ACC112 (cell line): Measurements from ENCODE around the gene TPRN.
A peak's percentile ranks its signal among the peaks of the same experiment; 100 is the strongest.

Experiments used
- H2AFZ ChIP-seq: fragments of 200-600 bp; sonication (generic); one replicate; pipeline ENCODE4 v1.6.0; 2017; ENCODE audit warnings: antibody characterized with exemption, low read length; ENCODE audit not compliant: unreplicated experiment
- H3K27ac ChIP-seq: fragments of 200-600 bp; sonication (generic); 2 replicates; pipeline ENCODE4 v1.5.1; 2014; ENCODE audit warnings: low read depth, mild to moderate bottlenecking, antibody characterized with exemption, low read length, moderate library complexity
- H3K27me3 ChIP-seq: fragments of 200-600 bp; sonication (generic); 2 replicates; pipeline ENCODE4 v1.6.1; 2014; ENCODE audit warnings: mild to moderate bottlenecking, antibody characterized with exemption, low read length, moderate library complexity, mixed read lengths; ENCODE audit not compliant: insufficient read depth
- H3K36me3 ChIP-seq: fragments of 200-600 bp; sonication (generic); 2 replicates; pipeline ENCODE4 v1.6.1; 2016; ENCODE audit warnings: mild to moderate bottlenecking, antibody characterized with exemption, low read length, moderate library complexity, mixed read lengths; ENCODE audit not compliant: insufficient read depth
- H3K4me1 ChIP-seq: fragments of 200-600 bp; sonication (generic); one replicate; pipeline ENCODE4 v1.6.1; 2016; ENCODE audit warnings: low read length, mixed read lengths; ENCODE audit not compliant: insufficient read depth, unreplicated experiment, control insufficient read depth
- H3K4me3 ChIP-seq: fragments of 200-600 bp; sonication (generic); 2 replicates; pipeline ENCODE4 v1.5.1; 2014; ENCODE audit warnings: mild to moderate bottlenecking, low read depth, low read length
- H3K79me2 ChIP-seq: fragments of 200-600 bp; sonication (generic); one replicate; pipeline ENCODE4 v1.6.0; 2016; ENCODE audit warnings: low read length; ENCODE audit not compliant: control insufficient read depth, unreplicated experiment, insufficient read depth

TPRN gene

DNA sequence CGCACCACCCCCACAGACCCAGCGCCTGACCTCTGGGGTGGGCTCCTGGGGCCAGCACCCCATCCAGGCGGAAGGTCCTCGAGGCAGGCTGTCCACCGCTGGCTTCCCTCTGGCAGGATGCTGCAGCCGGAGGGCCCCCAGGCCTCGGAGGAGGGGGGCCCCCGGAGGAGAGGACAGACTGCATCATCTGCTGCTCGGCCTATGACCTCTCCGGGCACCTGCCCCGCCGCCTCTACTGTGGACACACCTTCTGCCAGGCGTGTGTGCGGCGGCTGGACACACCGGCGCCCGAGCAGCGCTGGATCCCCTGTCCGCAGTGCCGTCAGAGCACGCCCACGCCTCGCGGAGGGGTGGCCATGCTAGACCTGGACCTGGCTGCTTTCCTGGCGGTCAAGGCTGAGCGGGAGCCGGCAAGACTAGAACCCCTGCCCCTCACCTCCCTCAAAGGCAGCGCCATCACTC is 28.0 kb upstream of the TPRN start:
- H3K79me2 ChIP-seq = no peaks in the 10 kb centered on the region
- H3K27ac ChIP-seq = no peak overlapping the region
- peaks cover 20% of the 10 kb centered on the region for H3K4me1 ChIP-seq
- no peaks in the 10 kb centered on the region for H3K27me3 ChIP-seq
- H2AFZ ChIP-seq = no peak overlapping the region
- no peaks in the 10 kb centered on the region for H3K36me3 ChIP-seq
- H3K4me3 ChIP-seq = no peak overlapping the region

DNA sequence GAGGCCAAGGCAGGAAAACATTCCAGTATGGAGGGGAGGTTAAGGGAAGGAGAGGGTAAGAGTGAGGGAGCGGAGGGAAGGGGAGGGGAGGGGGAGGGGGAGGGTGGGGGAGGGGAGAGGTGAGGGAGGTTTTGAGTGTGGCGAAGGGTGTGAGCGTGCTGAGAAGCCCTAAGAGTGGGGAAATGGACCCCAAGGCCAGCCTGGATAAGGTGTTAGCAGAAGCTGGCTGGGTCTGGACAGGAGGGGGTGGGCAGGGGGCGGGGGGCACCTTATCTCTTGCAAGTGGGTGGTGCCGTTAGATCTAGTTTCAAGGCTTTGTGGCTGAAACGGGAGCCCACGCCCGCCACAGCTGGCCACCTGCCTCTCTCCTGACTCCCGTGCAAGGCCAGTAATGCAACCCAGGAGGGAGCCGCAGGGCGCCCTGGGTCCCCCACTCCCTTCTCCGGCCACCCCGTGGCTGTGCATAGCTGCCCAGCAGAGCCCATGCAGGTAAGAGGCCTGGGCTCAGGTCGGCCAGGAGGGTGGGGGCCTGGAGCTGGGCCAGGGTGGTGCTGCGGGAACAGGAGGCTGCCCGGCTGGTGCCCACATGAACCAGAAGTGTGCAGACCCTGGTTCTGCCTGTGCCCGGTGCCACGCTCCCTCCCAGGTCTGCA is 27.4 kb upstream of the TPRN start:
- Histone ChIP-seq H3K4me3 (no peak overlapping the region), H3K36me3 (no peaks in the 10 kb centered on the region), H2AFZ (no peak overlapping the region), H3K27ac (no peak overlapping the region), H3K4me1 (peaks cover 21% of the 10 kb centered on the region), H3K27me3 (no peaks in the 10 kb centered on the region), H3K79me2 (no peaks in the 10 kb centered on the region)

DNA sequence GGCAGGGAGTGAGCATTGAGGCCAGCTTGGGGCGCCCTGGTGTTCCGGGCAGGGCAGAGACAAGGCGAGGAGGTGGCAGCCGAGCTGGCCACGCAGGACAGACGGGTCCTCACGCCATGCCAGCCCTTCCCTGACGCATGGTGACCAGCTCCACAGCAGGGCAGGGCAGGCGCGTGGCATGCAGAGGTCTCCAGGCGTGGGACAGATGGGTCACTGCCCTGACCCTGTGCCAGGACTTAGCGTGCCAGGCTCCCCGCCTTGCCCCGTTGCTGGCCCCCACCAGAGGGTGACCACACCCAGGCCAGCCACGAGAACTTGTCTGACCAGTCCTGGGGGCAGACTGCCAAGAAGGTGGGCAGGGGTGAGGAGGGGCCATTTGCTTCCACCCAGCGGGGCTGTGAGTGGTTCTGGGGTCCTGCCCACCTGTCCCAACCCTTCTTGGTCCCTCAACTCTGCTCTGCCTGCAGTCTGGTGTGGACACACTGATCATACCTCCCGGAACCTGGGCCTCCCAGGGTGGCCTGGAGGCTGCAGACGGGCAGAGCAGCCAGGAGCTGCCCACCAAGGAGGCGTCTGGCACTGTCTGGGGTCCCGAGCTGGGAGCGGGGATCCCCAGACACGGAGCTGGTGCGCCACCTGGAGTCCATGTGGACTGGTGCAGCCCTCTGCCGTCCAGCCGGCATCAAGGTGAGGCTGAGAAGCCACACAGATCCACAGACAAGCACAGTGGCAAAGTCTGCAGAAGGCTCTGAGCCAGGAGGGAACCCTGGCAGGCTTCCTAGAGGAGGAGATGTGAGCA is 26.7 kb upstream of the TPRN start, which contains the start of gene RNF224:
Gene RNF224, plus strand, starts transcription at position 449 of the 799 bp plus-strand sequence. CDS start 834 bp downstream, outside the sequence.
- Histone ChIP-seq H3K27ac (no peak within 1 kb of the TSS), H3K4me3 (no peak within 1 kb of the TSS), H3K4me1 (peaks cover 29% of the 10 kb centered on the region), H3K79me2 (no peaks in the 10 kb centered on the region), H3K36me3 (no peaks in the 10 kb centered on the region), H3K27me3 (no peaks in the 10 kb centered on the region), H2AFZ (peak within 1 kb of the TSS; percentile 7)

DNA sequence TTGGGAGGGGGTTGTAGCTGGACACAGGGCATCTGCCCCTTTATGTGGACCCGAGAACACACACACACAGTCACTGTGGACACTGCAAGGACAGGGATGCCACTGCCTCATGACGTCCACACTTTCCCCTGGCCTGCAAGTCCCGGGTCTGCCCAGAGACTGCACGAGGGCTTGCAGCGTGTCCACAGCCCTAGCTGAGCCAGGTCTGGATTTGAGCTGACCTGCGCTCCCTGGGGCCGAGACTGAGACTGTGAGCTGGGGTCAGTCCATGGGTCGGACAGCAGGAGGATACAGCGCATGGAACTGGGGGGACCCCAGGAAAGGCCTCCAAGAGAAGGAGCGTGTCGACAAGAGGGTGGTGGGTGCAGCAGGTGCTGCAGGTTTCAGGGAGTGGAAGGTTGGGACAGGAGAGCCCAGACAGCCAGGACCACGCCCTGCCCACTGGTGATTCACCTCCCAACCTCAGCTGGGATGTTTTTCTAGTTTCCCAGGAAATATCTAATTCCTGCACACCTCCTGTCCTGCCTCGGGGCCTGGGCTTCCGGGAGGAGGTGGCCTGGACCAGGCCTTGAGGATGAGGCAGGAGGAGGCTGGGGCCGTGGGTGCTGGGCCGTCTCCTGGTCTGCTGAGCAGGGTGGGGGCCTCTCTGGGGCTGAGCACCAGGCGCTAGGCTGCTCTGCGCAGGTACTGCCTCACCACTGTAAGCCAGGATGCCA is 26.0 kb upstream of the TPRN start:
- Histone ChIP-seq H3K4me1 (peaks cover 29% of the 10 kb centered on the region), H2AFZ (no peak overlapping the region), H3K4me3 (no peak overlapping the region), H3K27me3 (no peaks in the 10 kb centered on the region), H3K36me3 (no peaks in the 10 kb centered on the region), H3K79me2 (no peaks in the 10 kb centered on the region), H3K27ac (no peak overlapping the region)

DNA sequence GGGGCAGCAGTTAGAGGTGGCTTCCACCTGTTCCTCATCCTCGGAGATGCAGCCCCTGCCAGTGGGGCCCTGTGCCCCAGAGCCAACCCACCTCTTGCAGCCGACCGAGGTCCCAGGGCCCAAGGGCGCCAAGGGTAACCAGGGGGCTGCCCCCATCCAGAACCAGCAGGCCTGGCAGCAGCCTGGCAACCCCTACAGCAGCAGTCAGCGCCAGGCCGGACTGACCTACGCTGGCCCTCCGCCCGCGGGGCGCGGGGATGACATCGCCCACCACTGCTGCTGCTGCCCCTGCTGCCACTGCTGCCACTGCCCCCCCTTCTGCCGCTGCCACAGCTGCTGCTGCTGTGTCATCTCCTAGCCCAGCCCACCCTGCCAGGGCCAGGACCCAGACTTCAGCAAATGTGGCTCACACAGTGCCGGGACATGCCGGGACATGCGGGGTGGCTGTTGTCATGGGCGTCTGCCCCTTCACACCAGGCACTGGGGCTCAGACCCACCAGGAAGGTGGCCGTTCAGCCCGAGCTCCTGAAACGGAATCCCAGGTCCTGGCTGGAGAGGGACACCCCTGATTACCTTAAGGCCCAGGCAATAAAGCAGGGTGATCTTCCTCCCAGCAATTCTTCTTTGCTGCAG is 25.3 kb upstream of the TPRN start:
- Histone ChIP-seq H3K27me3 (no peaks in the 10 kb centered on the region), H3K27ac (no peak overlapping the region), H2AFZ (no peak overlapping the region), H3K4me1 (peaks cover 29% of the 10 kb centered on the region), H3K79me2 (no peaks in the 10 kb centered on the region), H3K4me3 (no peak overlapping the region), H3K36me3 (no peaks in the 10 kb centered on the region)

DNA sequence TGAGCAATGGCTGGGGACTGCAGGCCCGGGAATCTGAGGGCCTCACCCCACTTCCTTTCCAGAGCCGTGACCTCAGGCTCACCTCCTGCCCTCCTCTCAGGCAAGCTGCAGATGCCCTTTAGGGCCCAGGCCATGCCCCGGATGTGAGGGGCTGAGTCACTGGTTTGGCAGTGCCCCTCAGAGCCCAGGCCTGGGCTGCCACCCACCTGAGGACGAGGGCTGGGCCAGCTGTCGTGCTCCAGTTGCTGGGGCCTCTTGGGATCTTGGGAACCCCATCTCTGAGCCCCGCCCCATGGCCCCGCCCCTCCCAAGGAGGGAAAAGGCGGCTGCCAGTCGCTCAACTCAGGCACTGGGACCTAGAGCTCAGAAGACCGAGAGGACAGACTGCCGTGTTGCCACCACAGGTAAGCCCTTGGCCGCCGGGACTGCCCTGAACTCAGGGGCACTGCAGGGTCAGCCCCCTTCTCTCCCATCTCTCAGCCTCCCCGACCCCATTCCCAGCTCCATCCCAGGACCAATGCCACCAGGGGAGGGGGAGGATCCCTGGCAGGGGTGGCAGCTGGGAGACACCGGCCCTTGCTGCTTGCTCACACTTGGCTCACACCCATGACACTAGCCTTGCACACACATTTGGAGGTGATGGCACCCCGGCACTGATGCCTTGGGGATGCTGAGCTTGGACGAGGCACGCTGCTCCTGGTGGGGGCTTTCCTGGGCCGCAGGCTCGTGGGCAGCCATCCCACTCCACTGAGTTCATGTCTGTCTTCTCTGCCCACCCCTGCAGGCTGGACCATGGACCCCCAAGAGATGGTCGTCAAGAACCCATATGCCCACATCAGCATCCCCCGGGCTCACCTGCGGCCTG is 24.5 kb upstream of the TPRN start, which contains the start of gene CYSRT1:
Gene CYSRT1, plus strand, starts transcription at position 345 of the 865 bp plus-strand sequence. Its CDS starts 448 bp downstream, at position 793.
- Histone ChIP-seq H3K79me2 (no peaks in the 10 kb centered on the region), H2AFZ (no peak within 1 kb of the TSS), H3K4me1 (peaks cover 29% of the 10 kb centered on the region), H3K4me3 (peak within 1 kb of the TSS; percentile 85), H3K27ac (peak within 1 kb of the TSS; percentile 34; the same call in 1 of the 2 replicates), H3K27me3 (no peaks in the 10 kb centered on the region), H3K36me3 (no peaks in the 10 kb centered on the region)

DNA sequence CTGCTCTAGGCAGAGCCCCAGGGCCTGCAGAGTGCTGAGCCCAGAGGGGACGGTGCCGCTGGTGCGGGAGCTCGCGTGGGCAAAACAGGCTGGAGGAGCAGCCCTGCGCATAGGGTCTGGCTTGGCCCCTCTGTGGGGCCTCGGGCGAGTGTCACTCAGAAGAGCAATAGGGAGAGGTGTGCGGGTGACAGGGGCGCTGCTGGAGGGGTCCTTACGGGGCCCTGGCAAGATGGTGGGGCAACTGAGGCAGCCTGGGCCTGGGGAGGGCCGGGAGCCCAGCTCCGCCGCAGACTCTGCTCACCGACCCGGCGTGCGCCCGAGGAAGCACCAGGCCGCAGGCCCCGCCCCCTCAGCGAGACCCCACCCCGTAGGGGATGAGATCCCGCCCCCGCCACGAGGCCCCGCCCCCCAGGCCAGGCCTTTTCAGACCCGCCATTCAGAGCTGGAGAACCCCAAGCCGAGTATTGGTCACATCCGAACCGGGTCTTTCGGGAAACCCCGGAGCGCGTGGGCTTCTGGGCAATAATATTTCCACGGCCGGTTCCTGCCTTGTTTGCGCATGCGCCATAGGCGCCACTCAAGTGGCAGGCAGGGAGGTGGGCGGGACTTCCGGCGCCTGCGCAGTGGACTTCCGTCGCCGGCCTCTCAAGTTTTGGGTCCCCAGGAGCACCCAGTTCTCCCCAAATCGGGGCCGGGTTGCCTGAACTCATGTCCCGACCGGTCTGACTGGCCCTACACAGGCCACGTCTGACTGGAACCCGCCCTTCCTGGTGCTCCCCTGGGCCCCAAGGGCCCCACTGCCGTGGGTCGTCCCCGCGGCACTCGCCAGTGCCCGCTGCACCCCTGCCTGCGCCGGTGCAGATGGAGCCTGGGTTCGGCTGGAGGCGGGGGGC is 22.8 kb upstream of the TPRN start:
- H3K36me3 ChIP-seq = no peaks in the 10 kb centered on the region
- H3K4me3 ChIP-seq = peak overlapping the region; percentile 85
- no peaks in the 10 kb centered on the region for H3K79me2 ChIP-seq
- peaks cover 37% of the 10 kb centered on the region for H3K4me1 ChIP-seq
- peak overlapping the region; percentile 34; the same call in 1 of the 2 replicates for H3K27ac ChIP-seq
- H2AFZ ChIP-seq = peak overlapping the region; percentile 54
- no peaks in the 10 kb centered on the region for H3K27me3 ChIP-seq

DNA sequence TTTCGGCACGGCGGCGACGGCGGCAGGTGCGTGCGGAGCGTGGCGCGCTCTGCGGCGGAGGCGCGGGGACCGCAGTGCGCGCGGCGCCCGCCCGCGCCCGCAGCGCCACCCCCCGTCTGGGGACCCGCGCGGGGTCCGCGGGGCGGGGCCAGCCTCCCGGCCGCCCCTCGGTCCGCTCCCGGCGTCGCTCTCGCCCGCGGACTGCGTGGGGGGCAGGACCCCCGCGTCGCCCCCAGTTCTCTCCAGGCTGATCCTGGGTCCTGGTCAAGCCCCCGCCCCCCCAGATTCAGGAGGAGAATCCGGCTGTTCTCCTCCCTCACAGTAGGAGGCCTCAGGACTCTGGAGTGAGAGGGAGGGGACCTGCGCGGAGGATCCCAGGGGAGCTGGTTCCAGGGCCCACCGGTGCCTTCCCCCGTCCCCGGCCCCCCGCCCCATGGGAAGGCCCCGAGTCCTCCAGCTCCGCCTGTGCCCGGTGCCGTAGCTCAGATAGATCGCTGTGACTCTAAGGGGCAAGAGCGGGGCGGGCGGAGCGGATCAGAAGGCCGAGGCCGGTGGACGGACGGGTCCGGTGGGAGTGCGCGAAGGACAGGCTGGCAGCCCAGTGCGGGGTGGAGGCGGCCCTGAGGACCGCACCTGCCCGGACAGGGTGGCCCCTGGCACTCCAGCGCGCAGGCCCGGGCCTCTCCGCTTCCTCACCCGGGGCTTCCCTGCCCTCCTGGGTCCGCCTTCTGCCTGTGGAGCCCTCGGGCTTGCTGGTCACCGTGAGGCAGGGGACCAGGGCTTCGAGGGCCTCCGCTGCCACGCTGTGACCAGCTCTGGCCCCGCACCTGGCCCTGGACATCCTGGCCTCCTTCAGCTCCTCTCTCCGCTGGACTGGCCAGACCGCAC is 21.9 kb upstream of the TPRN start, which contains the start of gene RNF208:
Gene RNF208, minus strand, starts transcription at position 51 of the 888 bp plus-strand sequence. CDS start 1,028 bp downstream, outside the sequence.
- Histone ChIP-seq H3K27me3 (no peaks in the 10 kb centered on the region), H3K79me2 (no peaks in the 10 kb centered on the region), H3K36me3 (no peaks in the 10 kb centered on the region), H3K4me1 (peaks cover 43% of the 10 kb centered on the region), H3K4me3 (peak within 1 kb of the TSS; percentile 85), H3K27ac (no peak within 1 kb of the TSS), H2AFZ (peak within 1 kb of the TSS; percentile 54)
